Mesenchymal stem cell (in vitro differentiated cells and primary cell): ENCODE measurements around the gene HHIPL1.

Experiments
- DNase-seq: peaks from one replicate; pipeline ENCODE4 v3.0.0-alpha.2; 2013
- H2AFZ ChIP-seq: one replicate; pipeline ENCODE4 v1.6.1; 2013; ENCODE audit warnings: low read depth, mild to moderate bottlenecking, control low read depth, inconsistent platforms, low read length, moderate library complexity
- H2AK5ac ChIP-seq: 2 replicates; pipeline ENCODE4 v1.6.1; 2013; ENCODE audit warnings: low read length, moderate library complexity, mild to moderate bottlenecking, inconsistent platforms; ENCODE audit not compliant: severe bottlenecking
- H2BK120ac ChIP-seq: one replicate; pipeline ENCODE4 v1.6.1; 2013; ENCODE audit warnings: low read depth, mild to moderate bottlenecking, inconsistent platforms, low read length, moderate library complexity
- H2BK12ac ChIP-seq, 2 experiments: one replicate each; pipeline ENCODE4 v1.6.1; 2013; ENCODE audit warnings: inconsistent platforms in 2 of 2, low read length in 2 of 2, mild to moderate bottlenecking in 2 of 2, moderate library complexity in 2 of 2, control low read depth in 1 of 2
- H2BK15ac ChIP-seq: one replicate; pipeline ENCODE4 v1.6.1; 2013; ENCODE audit warnings: mild to moderate bottlenecking, low read depth, inconsistent platforms; ENCODE audit not compliant: poor library complexity, severe bottlenecking
- H2BK5ac ChIP-seq: 2 replicates; pipeline ENCODE4 v1.6.1; 2013; ENCODE audit warnings: low read depth, mild to moderate bottlenecking, low read length, control low read depth, inconsistent platforms; ENCODE audit not compliant: poor library complexity, severe bottlenecking
- H3K14ac ChIP-seq, 2 experiments: one replicate each; pipeline ENCODE4 v1.6.1; 2013; ENCODE audit warnings: inconsistent platforms in 2 of 2, low read length in 2 of 2, control low read depth in 1 of 2, mild to moderate bottlenecking in 1 of 2, moderate library complexity in 1 of 2
- H3K18ac ChIP-seq, 2 experiments: one replicate each; pipeline ENCODE4 v1.6.1; 2013; ENCODE audit warnings: inconsistent platforms in 2 of 2, low read length in 2 of 2, control low read depth in 1 of 2, low read depth in 1 of 2, mild to moderate bottlenecking in 1 of 2
- H3K23ac ChIP-seq, 2 experiments: one replicate each; pipeline ENCODE4 v1.6.1; 2013; ENCODE audit warnings: inconsistent platforms in 2 of 2, low read length in 2 of 2, mild to moderate bottlenecking in 2 of 2, moderate library complexity in 2 of 2, control low read depth in 1 of 2
- H3K27ac ChIP-seq: 2 replicates; pipeline ENCODE4 v1.5.1; 2013; ENCODE audit warnings: mild to moderate bottlenecking, moderate library complexity, low read length, control low read depth, inconsistent platforms; ENCODE audit not compliant: poor library complexity, severe bottlenecking
- H3K27me3 ChIP-seq, 2 experiments: 2 replicates each; pipeline versions ENCODE4 v1.6.1 to v1.7.0; 2013; ENCODE audit warnings: low read length in 2 of 2, mild to moderate bottlenecking in 2 of 2, moderate library complexity in 2 of 2, control low read depth in 1 of 2, inconsistent platforms in 1 of 2; ENCODE audit not compliant: control insufficient read depth in 1 of 2, insufficient read depth in 1 of 2
- H3K36me3 ChIP-seq, 2 experiments: 2 replicates each; pipeline versions ENCODE4 v1.6.1 to v1.7.0; 2013; ENCODE audit warnings: low read length in 2 of 2, control low read depth in 1 of 2, inconsistent platforms in 1 of 2, low read depth in 1 of 2, mild to moderate bottlenecking in 1 of 2; ENCODE audit not compliant: insufficient read depth in 2 of 2, control insufficient read depth in 1 of 2
- H3K4ac ChIP-seq, 2 experiments: one replicate each; pipeline ENCODE4 v1.6.1; 2013; ENCODE audit warnings: inconsistent platforms in 2 of 2, low read length in 2 of 2, mild to moderate bottlenecking in 2 of 2, moderate library complexity in 2 of 2, control low read depth in 1 of 2, low read depth in 1 of 2
- H3K4me1 ChIP-seq: 2 replicates; pipeline ENCODE4 v1.6.1; 2013; ENCODE audit warnings: low read depth, low read length, control low read depth; ENCODE audit not compliant: control insufficient read depth, insufficient read depth
- H3K4me2 ChIP-seq: 2 replicates; pipeline ENCODE4 v1.6.1; 2013; ENCODE audit warnings: low read length, mild to moderate bottlenecking, inconsistent platforms; ENCODE audit not compliant: poor library complexity, severe bottlenecking
- H3K4me3 ChIP-seq, 2 experiments: 2 replicates each; pipeline versions ENCODE4 v1.5.1 to v1.7.0; 2013; ENCODE audit warnings: low read length in 2 of 2, mild to moderate bottlenecking in 2 of 2, control low read depth in 1 of 2, low read depth in 1 of 2; ENCODE audit not compliant: insufficient read depth in 1 of 2
- H3K79me1 ChIP-seq: replicated peaks from 2 replicates; pipeline ENCODE4 v1.6.1; 2013; ENCODE audit warnings: mild to moderate bottlenecking, control low read depth, low read length, inconsistent platforms; ENCODE audit not compliant: poor library complexity, severe bottlenecking
- H3K9ac ChIP-seq: 2 replicates; pipeline ENCODE4 v1.7.0; 2013; ENCODE audit warnings: mild to moderate bottlenecking, low read length, moderate library complexity
- H3K9me3 ChIP-seq: 2 replicates; pipeline ENCODE4 v1.7.0; 2013; ENCODE audit warnings: mild to moderate bottlenecking, low read length; ENCODE audit not compliant: control insufficient read depth
- H4K8ac ChIP-seq: one replicate; pipeline ENCODE4 v1.6.1; 2013; ENCODE audit warnings: inconsistent platforms, mild to moderate bottlenecking, low read length, moderate library complexity
- H4K91ac ChIP-seq: one replicate; pipeline ENCODE4 v1.6.1; 2013; ENCODE audit warnings: mild to moderate bottlenecking, low read length, inconsistent platforms
- WGBS: methylation state at CpG from one replicate; pipeline ENCODE4 v1.1.7; 2013; ENCODE audit warnings: mixed read lengths; 5-methylcytosine and 5-hydroxymethylcytosine counted together

The HHIPL1 gene

DNA sequence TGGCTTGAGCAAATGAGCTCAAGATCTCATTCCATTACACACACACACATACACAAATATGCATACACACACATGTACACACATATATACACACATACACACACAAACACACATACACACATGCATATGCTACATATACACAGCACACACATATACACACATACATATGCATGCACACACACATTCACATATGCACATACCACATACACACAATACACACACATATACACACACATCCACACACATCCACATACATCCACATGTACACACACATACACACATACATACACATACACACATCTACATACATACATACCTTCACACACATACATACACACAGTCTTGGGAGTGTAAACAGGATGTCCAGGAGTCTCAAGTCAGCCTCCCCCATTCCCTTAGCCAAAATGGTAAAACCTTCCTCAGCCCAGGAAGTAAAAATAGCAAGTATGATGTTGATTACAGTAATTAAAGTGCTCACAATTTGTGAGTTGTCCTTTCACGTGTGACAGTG, 12.8 kb downstream of the HHIPL1 start:
- H3K27me3 ChIP-seq, result peaks cover 0 to 16% of the 10 kb centered on the region in 2 experiments
- 68% methylated on average over 1 of the region's 1 CpG for whole genome bisulfite sequencing
- H2BK120ac ChIP-seq, result no peak overlapping the region

GRCh38 chr14:99658218-99658845, 13.4 kb downstream of the HHIPL1 start:
- Histone ChIP-seq H3K27me3 (peaks cover 0 to 16% of the 10 kb centered on the region in 2 experiments), H3K4ac (no peak overlapping the region), H2BK15ac (no peak overlapping the region), H3K4me1 (peaks cover 12% of the 10 kb centered on the region), H3K27ac (no peak overlapping the region), H3K9me3 (no peaks in the 10 kb centered on the region), H2AFZ (no peak overlapping the region), H3K23ac (no peak overlapping the region), H3K9ac (no peak overlapping the region), H2BK5ac (no peak overlapping the region), H2BK12ac (no peak overlapping the region), H3K4me2 (no peak overlapping the region), H3K18ac (no peak overlapping the region), H2AK5ac (no peak overlapping the region), H3K4me3 (no peak overlapping the region), H4K8ac (no peak overlapping the region), H2BK120ac (no peak overlapping the region), H3K14ac (no peak overlapping the region), H4K91ac (no peak overlapping the region), H3K36me3 (peaks cover 0 to 6% of the 10 kb centered on the region in 2 experiments), H3K79me1 (no peaks in the 10 kb centered on the region)
- WGBS, result 71% methylated on average over 15 of the region's 15 CpGs
- DNase-seq, result no peak

More for the DNA sequence above, 12.8 kb downstream of the HHIPL1 start:
- no peak overlapping the region for H4K8ac ChIP-seq
- H3K14ac ChIP-seq, result no peak overlapping the region
- no peak overlapping the region for H3K4ac ChIP-seq
- no peak overlapping the region for H2AK5ac ChIP-seq
- H2AFZ ChIP-seq, result no peak overlapping the region
- H2BK15ac ChIP-seq, result no peak overlapping the region
- peaks cover 0 to 6% of the 10 kb centered on the region in 2 experiments for H3K36me3 ChIP-seq
- no peaks in the 10 kb centered on the region for H3K9me3 ChIP-seq
- H2BK12ac ChIP-seq, result no peak overlapping the region
- H3K79me1 ChIP-seq, result no peaks in the 10 kb centered on the region
- no peak overlapping the region for H2BK5ac ChIP-seq
- H3K4me1 ChIP-seq, result peaks cover 12% of the 10 kb centered on the region
- H3K9ac ChIP-seq, result no peak overlapping the region
- no peak for DNase-seq
- no peak overlapping the region for H3K4me2 ChIP-seq
- H3K18ac ChIP-seq, result no peak overlapping the region
- H3K23ac ChIP-seq, result no peak overlapping the region
- no peak overlapping the region for H3K27ac ChIP-seq
- no peak overlapping the region for H4K91ac ChIP-seq
- no peak overlapping the region for H3K4me3 ChIP-seq

GRCh38 chr14:99659333-99659741, 14.4 kb downstream of the HHIPL1 start:
- Histone ChIP-seq H3K18ac (no peak overlapping the region), H2BK5ac (no peak overlapping the region), H2BK120ac (no peak overlapping the region), H3K9ac (no peak overlapping the region), H3K27ac (no peak overlapping the region), H4K8ac (no peak overlapping the region), H2AK5ac (no peak overlapping the region), H3K4me1 (peaks cover 14% of the 10 kb centered on the region), H3K27me3 (peaks cover 0 to 16% of the 10 kb centered on the region in 2 experiments), H3K36me3 (peaks cover 0 to 6% of the 10 kb centered on the region in 2 experiments), H4K91ac (no peak overlapping the region), H3K23ac (no peak overlapping the region), H3K9me3 (no peaks in the 10 kb centered on the region), H3K14ac (no peak overlapping the region), H2BK15ac (no peak overlapping the region), H3K4me2 (no peak overlapping the region), H2AFZ (no peak overlapping the region), H3K79me1 (no peaks in the 10 kb centered on the region), H3K4ac (no peak overlapping the region), H3K4me3 (no peak overlapping the region), H2BK12ac (no peak overlapping the region)
- WGBS, result 93% methylated on average over 45 of the region's 58 CpGs
- DNase-seq, result no peak

- no peak overlapping the region for H2BK120ac ChIP-seq
- no peak overlapping the region for H3K4ac ChIP-seq
- no peak overlapping the region for H3K9ac ChIP-seq
- H3K23ac ChIP-seq, result no peak overlapping the region
- H2BK12ac ChIP-seq, result no peak overlapping the region
- H3K4me3 ChIP-seq, result no peak overlapping the region
- no peak overlapping the region for H2AFZ ChIP-seq
- H2AK5ac ChIP-seq, result no peak overlapping the region
- no peak overlapping the region for H3K14ac ChIP-seq
- no peak overlapping the region for H3K27ac ChIP-seq
- H2BK5ac ChIP-seq, result no peak overlapping the region
- H2BK15ac ChIP-seq, result no peak overlapping the region
- H3K79me1 ChIP-seq, result no peaks in the 10 kb centered on the region
- peaks cover 0 to 6% of the 10 kb centered on the region in 2 experiments for H3K36me3 ChIP-seq
- H3K4me1 ChIP-seq, result peaks cover 14% of the 10 kb centered on the region
- H3K4me2 ChIP-seq, result no peak overlapping the region
- 73% methylated on average over 37 of the region's 37 CpGs for WGBS
- no peak overlapping the region for H4K91ac ChIP-seq
- DNase-seq, result no peak
- peaks cover 0 to 16% of the 10 kb centered on the region in 2 experiments for H3K27me3 ChIP-seq
- no peaks in the 10 kb centered on the region for H3K9me3 ChIP-seq
- no peak overlapping the region for H3K18ac ChIP-seq
- H4K8ac ChIP-seq, result no peak overlapping the region
These were observed 15.2 kb downstream of the HHIPL1 start for GRCh38 chr14:99660006-99660566.
